ENCODE results near the gene MYO10.
"Not testable (repeated sequence)": the region's sequence is repeated elsewhere in the genome, so short reads cannot be mapped to it uniquely, and the experiment has no call there.

MYO10 gene

GRCh38 chr5:16725575-16725974 is 210.5 kb downstream of the MYO10 start:
- no peak for DNase-seq (ENCODE audit: low read depth)
- TF ChIP-seq, protein P1, sequence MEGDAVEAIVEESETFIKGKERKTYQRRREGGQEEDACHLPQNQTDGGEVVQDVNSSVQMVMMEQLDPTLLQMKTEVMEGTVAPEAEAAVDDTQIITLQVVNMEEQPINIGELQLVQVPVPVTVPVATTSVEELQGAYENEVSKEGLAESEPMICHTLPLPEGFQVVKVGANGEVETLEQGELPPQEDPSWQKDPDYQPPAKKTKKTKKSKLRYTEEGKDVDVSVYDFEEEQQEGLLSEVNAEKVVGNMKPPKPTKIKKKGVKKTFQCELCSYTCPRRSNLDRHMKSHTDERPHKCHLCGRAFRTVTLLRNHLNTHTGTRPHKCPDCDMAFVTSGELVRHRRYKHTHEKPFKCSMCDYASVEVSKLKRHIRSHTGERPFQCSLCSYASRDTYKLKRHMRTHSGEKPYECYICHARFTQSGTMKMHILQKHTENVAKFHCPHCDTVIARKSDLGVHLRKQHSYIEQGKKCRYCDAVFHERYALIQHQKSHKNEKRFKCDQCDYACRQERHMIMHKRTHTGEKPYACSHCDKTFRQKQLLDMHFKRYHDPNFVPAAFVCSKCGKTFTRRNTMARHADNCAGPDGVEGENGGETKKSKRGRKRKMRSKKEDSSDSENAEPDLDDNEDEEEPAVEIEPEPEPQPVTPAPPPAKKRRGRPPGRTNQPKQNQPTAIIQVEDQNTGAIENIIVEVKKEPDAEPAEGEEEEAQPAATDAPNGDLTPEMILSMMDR (IDR thresholded peaks at IDR 0.05; ENCODE audit: low read depth, low read length, missing control alignments): no peak
- no peak overlapping the region for H3K4me3 ChIP-seq (ENCODE audit: low read depth, low read length)

- H3K4me3 ChIP-seq (ENCODE audit: low read depth, low read length): no peak overlapping the region
- TF ChIP-seq, protein P1 (IDR thresholded peaks at IDR 0.05; ENCODE audit: low read depth, low read length, missing control alignments): no peak
- no peak for DNase-seq (ENCODE audit: low read depth)
Observed at GRCh38 chr5:16723821-16724220, 212.3 kb downstream of the MYO10 start.

DNA sequence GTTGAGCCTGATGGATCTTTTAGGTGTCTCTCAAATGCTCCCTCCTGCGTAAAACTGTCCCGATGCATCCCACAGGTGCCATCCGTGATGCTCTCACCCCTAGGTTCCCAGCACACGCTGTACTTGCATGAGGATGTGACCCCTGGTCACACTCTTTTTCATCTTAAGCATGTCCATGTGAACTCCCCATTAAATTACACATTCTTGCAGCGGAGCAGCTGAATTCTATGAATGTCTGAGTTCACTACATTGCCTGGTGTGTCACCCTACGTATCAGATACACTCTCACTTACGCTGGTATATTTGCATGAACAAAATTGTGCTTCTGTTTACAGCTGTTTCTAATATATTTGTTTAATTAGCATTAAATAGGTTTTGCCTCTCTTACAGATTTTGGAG is 214.0 kb downstream of the MYO10 start:
- H3K4me3 ChIP-seq (ENCODE audit: low read depth, low read length): no peak overlapping the region
- DNase-seq (ENCODE audit: low read depth): no peak
- TF ChIP-seq, protein P1 (IDR thresholded peaks at IDR 0.05; ENCODE audit: low read depth, low read length, missing control alignments): no peak

GRCh38 chr5:16721151-16722096 is 214.7 kb downstream of the MYO10 start:
- no peak overlapping the region for H3K4me3 ChIP-seq (ENCODE audit: low read depth, low read length)
- no peak for DNase-seq (ENCODE audit: low read depth)
- TF ChIP-seq, protein P1 (IDR thresholded peaks at IDR 0.05; ENCODE audit: low read depth, low read length, missing control alignments): no peak

DNA sequence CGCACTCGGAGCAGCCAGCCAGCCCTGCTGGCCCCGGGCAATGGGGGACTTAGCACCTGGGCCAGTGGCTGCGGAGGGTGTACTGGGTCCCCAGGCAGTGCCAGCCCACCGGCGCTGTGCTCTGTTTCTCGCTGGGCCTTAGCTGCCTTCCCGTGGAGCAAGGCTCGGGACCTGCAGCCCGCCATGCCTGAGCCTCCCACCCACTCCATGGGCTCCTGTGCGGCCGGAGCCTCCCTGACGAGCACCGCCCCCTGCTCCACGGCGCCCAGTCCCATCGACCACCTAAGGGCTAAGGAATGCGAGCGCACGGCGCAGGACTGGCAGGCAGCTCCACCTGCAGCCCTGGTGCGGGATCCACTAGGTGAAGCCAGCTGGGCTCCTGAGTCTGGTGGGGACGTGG is 218.1 kb downstream of the MYO10 start:
- DNase-seq (ENCODE audit: low read depth); H3K4me3 ChIP-seq (ENCODE audit: low read depth, low read length): not testable (repeated sequence)

- H3K4me3 ChIP-seq (ENCODE audit: low read depth, low read length): no peak overlapping the region
- TF ChIP-seq, protein P1 (IDR thresholded peaks at IDR 0.05; ENCODE audit: low read depth, low read length, missing control alignments): no peak
- no peak for DNase-seq (ENCODE audit: low read depth)
Observed at GRCh38 chr5:16713386-16713928, 222.6 kb downstream of the MYO10 start.

- DNase-seq (ENCODE audit: low read depth): no peak
- TF ChIP-seq, protein P1 (IDR thresholded peaks at IDR 0.05; ENCODE audit: low read depth, low read length, missing control alignments): no peak
- H3K4me3 ChIP-seq (ENCODE audit: low read depth, low read length): no peak overlapping the region
Observed at GRCh38 chr5:16712620-16713019, 223.5 kb downstream of the MYO10 start.
